ENCODE data around the gene KCNJ1. TPM values are rescaled to one million over a fixed set of nuclear protein-coding genes. Genes with fewer than 3 reads are reported as not detected.

The KCNJ1 gene
- total RNA-seq, 2 experiments from 2014 or later: not detected

DNA sequence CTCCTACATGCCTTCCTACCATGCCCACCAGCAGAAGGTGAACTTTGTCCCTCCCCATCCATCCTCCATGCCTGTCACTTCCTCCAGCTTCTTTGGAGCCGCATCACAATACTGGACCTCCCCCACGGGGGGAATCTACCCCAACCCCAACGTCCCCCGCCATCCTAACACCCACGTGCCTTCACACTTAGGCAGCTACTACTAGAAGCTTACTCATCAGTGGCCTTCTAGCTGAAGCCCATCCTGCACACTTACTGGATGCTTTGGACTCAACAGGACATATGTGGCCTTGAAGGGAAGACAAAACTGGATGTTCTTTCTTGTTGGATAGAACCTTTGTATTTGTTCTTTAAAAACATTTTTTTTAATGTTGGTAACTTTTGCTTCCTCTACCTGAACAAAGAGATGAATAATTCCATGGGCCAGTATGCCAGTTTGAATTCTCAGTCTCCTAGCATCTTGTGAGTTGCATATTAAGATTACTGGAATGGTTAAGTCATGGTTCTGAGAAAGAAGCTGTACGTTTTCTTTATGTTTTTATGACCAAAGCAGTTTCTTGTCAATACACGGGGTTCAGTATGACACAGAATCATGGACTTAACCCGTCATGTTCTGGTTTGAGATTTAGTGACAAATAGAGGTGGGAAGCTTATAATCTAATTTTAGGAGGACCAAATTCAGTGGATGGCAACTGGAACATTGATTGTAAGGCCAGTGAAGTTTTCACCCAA is 56.1 kb downstream of the KCNJ1 start:
- no peaks in the 10 kb centered on the region for H3K9me3 Mint-ChIP-seq

DNA sequence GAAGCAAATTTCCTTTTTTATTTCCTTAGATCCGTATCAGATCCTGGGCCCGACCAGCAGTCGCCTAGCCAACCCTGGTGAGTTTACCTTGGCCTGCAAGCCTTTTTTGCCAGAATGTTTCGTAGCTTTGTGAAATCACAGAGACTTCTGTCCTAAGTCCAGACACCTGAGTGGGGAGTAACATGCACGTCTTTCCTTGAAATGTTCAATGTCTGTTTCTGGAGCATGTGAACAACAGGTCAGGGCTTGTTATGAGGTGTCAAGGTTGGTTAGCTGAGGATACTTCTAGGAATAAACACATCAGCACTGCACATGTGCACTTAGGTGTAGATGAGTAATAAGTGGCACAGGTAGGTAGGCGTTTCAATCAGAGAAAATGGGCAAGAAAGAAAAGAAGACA is 58.0 kb downstream of the KCNJ1 start:
- Mint-ChIP-seq H3K27ac (no peak overlapping the region), H3K4me1 (peaks cover 26% of the 10 kb centered on the region), H3K4me3 (no peak overlapping the region), H3K36me3 (peaks cover 25% of the 10 kb centered on the region), H3K9me3 (no peaks in the 10 kb centered on the region), H3K27me3 (no peaks in the 10 kb centered on the region)
- DNase-seq: no peak

More for the DNA sequence above, 56.1 kb downstream of the KCNJ1 start:
- H3K4me1 Mint-ChIP-seq: peaks cover 20% of the 10 kb centered on the region
- no peak for DNase-seq
- H3K4me3 Mint-ChIP-seq: no peak overlapping the region
- peak overlapping the region; percentile 23 for H3K27ac Mint-ChIP-seq
- H3K36me3 Mint-ChIP-seq: peaks cover 24% of the 10 kb centered on the region
- no peaks in the 10 kb centered on the region for H3K27me3 Mint-ChIP-seq

DNA sequence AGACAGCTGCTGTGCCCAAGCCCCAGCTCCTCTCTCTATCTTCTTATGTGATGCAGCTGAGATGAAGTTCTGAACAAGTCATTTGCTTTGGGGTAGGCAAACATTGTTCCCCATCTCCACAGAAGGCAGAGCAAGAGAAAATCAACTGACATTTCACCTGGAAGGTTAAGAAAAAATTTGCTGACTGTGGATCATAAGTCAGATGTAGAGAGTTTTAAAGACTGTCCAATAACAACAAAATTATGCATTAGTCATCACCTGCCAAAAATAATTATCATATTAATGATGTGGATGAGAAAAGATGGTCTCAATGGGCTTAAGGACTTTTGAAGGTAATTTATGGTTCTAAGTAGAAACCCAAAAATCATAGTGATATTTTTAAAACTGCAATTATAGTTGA is 59.2 kb downstream of the KCNJ1 start:
- Mint-ChIP-seq H3K27ac (no peak overlapping the region), H3K4me1 (peaks cover 28% of the 10 kb centered on the region), H3K9me3 (no peaks in the 10 kb centered on the region), H3K36me3 (peaks cover 30% of the 10 kb centered on the region), H3K27me3 (no peaks in the 10 kb centered on the region), H3K4me3 (no peak overlapping the region)
- DNase-seq: no peak

DNA sequence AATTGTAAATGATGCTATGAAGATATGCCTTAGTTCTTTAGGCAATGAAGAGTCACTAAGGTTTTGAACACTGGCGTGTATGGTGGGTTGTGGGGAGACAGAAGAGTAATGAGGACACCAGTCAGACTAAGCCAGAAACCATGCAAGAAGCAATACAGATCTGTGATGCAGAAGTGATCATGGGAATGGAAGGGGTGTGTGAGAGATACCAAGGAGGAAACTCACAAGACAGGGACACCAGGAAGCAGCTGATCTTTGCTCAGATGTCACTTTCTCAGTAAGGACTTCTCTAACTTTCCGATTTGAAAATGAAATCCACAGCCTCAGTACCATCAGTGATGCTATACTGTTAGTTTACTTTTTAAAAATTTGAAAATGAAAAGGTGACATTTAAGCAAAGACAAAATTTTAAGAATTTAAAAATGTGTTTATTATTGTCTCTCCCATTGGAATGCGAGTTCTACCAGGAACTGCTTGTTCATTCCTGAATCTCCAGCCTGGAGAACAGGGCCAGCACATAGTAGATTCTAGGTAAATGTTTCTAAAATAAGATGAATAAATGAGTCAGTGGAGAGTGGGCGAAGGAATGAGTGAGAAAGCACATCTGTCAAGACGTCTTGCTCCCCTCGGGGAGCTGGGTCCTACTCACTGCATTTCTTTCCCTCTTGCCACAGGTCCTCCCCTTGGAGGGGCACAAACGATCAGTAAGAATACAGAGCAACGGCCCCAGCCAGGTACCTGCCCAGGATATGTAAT is 60.4 kb downstream of the KCNJ1 start:
- no peak for DNase-seq
- Mint-ChIP-seq H3K27ac (no peak overlapping the region), H3K4me1 (peaks cover 28% of the 10 kb centered on the region), H3K9me3 (no peaks in the 10 kb centered on the region), H3K4me3 (no peak overlapping the region), H3K27me3 (no peaks in the 10 kb centered on the region), H3K36me3 (peaks cover 30% of the 10 kb centered on the region)

DNA sequence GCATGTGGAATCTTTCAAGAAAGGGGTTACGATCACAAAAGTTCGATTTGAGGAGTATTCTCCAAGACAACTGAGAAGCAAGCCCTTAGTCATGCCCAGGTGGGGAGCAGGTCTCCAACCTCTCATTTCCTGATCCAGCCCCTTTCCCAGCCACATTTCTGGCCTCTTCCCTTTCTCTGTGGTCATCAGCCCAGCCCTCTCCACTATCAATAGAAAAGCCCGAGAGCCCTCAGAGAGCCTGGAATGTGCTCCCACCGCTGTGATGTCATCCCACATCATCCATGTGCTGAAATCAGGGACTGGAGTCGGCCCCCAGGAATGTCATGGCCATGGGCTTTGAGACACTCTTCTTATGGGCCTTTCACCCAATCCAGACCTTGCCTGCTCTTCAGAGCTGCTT is 62.6 kb downstream of the KCNJ1 start:
- H3K27ac Mint-ChIP-seq: no peak overlapping the region
- H3K36me3 Mint-ChIP-seq: peaks cover 15% of the 10 kb centered on the region
- H3K4me1 Mint-ChIP-seq: peaks cover 27% of the 10 kb centered on the region
- H3K4me3 Mint-ChIP-seq: no peak overlapping the region
- no peaks in the 10 kb centered on the region for H3K9me3 Mint-ChIP-seq
- no peak for DNase-seq
- no peaks in the 10 kb centered on the region for H3K27me3 Mint-ChIP-seq

DNA sequence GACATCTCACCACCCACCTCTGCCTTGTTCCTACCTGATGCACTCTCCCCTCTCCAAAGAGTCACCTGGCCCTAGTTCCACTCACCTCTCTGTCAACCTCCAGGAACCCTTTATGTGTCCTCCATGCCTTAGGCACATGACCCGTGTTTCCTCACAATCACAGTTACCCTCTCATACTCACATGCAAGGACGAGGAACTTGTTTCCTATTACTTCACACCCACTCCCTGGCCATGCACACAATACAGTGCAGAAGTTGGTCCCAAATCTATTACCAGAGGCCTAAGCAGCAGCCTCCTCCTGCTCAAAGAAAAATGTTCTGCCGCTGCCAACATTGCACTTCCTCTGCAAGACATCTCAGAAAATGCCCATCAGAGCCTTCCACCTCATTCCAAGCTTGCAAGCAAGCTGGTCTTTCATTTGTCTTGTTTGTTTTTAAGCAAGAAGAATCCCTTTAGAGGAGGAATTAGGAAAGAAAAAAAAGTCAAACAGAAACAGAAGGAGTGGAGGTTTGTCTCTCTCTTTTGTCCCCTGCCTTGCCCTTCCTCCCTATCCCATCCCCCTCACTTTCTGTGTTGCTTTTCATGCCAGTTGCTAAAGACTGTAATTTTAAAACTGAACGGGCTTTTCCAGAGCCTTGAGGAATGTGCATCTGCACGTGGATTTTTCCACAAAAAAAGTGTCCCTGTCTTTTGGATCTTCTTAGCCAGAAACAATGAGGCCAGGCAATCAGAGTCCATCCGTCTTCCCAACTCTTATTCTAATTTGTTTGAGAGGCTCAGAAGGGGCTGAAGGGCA is 63.4 kb downstream of the KCNJ1 start:
- no peaks in the 10 kb centered on the region for H3K9me3 Mint-ChIP-seq
- no peaks in the 10 kb centered on the region for H3K27me3 Mint-ChIP-seq
- DNase-seq: no peak
- H3K4me3 Mint-ChIP-seq: no peak overlapping the region
- no peak overlapping the region for H3K27ac Mint-ChIP-seq
- H3K4me1 Mint-ChIP-seq: peaks cover 22% of the 10 kb centered on the region
- H3K36me3 Mint-ChIP-seq: peaks cover 11% of the 10 kb centered on the region

DNA sequence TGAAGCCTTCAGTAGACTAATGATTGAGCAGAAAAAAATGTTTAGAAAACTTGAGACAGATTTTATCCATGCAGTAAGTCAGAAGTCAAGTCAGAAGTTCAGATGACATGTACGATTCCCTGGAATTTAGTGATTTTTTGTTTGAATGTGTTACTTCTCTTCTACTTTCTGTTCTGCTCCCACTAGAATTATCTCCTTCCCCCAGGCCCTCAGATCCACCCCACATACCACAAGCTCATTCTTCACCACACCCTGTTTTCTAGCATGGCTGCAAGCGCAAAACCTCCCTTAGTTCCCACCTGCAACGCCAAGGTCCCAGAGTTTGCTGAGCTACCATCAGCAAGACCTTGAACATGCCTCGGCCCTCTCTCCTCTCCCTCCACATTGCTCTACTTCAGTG is 64.1 kb downstream of the KCNJ1 start:
- Mint-ChIP-seq H3K36me3 (peaks cover 11% of the 10 kb centered on the region), H3K27ac (no peak overlapping the region), H3K4me3 (no peak overlapping the region), H3K27me3 (no peaks in the 10 kb centered on the region), H3K4me1 (peaks cover 22% of the 10 kb centered on the region), H3K9me3 (no peaks in the 10 kb centered on the region)
- DNase-seq: no peak

DNA sequence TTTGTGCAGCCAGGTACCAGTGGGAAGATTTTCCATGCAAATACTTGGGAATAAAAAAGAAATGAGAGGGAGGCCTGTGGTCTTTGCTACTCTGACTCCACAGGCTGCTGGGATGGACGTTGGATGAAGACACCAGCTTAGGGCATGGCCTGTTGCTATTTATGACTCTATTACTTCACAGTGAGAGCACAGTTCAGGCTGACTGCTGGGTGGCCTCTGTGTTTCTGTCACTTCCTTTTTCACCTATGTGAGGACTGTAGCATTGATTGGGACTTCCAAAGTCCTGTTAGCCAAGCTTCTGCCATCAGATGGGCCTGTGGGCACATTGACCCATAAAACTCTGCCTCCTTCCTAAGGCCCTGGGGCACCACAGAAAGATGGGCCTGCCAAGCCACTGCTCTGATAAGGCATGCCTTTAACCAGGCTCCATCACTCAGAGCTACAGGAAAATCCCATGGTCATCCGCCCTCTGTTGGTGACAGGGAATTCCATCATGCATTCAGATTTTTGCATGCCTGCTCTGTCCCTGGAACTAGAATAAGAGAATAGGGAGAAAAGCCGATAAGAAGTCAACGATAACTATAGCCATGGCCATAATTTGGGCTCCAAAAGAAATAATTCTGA is 64.6 kb downstream of the KCNJ1 start:
- no peak for DNase-seq
- Mint-ChIP-seq H3K27ac (no peak overlapping the region), H3K9me3 (no peaks in the 10 kb centered on the region), H3K4me3 (no peak overlapping the region), H3K27me3 (no peaks in the 10 kb centered on the region), H3K36me3 (peaks cover 13% of the 10 kb centered on the region), H3K4me1 (peaks cover 22% of the 10 kb centered on the region)

DNA sequence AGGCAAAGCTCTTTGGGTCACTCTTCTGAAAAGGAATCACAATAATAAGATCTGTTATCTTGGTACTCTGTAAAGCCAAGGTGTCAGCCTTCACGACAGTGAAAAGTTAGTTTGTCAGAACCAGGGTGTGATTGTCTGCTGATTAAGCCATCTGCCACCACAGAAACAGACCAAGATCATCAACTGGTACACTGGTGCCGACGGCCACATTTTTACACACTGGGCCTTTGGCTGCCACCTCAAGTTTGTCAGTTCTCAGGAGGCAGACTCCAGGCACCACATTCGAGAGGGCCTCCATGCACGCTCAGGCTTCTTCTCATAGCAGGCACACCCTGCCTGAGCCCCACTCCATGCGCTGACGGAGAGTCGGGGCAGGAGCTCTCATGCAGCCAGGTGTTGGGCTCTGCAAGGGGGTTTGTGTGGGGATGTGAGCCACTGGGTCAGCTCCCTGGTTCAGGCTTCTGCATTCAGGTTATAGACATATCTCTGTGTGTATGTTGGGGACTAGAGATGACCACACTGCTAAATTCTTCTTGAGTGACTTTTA is 66.2 kb downstream of the KCNJ1 start:
- H3K27ac Mint-ChIP-seq: no peak overlapping the region
- H3K4me3 Mint-ChIP-seq: no peak overlapping the region

DNA sequence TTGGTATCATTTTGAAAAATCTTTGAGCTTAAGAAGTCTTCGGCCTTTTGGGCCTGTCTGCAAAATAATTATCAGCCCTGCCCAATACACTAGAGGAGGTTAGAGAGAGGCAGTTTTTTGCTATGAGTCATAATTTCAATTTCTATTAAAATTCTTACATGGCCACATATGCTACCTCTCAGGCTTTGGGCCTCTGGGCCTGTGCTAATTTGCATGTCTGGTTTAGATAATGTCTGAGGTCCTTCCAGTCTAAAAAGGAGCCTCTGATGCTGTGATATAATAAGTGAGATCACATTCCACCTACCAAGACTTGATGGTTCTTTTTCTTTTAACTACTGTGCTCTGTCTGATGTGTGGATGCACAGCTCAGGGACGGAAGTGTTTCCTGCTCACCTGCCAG is 70.8 kb downstream of the KCNJ1 start:
- Mint-ChIP-seq H3K27me3 (no peaks in the 10 kb centered on the region), H3K4me1 (peaks cover 9% of the 10 kb centered on the region), H3K36me3 (peaks cover 17% of the 10 kb centered on the region), H3K9me3 (no peaks in the 10 kb centered on the region), H3K27ac (no peak overlapping the region), H3K4me3 (no peak overlapping the region)
- DNase-seq: no peak

More for the DNA sequence above, 66.2 kb downstream of the KCNJ1 start:
- no peak for DNase-seq
- peaks cover 17% of the 10 kb centered on the region for H3K4me1 Mint-ChIP-seq
- peaks cover 12% of the 10 kb centered on the region for H3K36me3 Mint-ChIP-seq
- no peaks in the 10 kb centered on the region for H3K9me3 Mint-ChIP-seq
- H3K27me3 Mint-ChIP-seq: no peaks in the 10 kb centered on the region

DNA sequence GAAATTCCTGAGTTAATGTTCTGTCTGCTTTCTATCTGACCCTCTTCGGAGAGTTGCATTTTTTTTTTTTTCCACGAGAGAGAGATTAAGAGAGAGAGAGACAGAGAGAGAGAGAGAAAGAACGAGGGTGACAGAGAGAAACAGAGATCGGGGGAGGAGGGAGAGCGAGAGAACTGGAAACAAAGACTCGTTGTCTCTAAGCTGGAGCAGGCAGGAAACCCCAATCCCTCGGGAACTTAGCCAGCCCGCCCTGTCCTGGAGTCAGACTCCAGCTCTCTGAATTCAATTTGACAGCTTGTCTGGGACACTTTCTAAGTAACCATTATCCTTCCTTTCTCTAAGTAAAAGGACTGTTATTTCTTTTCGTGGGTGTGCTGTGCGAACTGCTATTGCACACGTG is 76.9 kb downstream of the KCNJ1 start:
- Mint-ChIP-seq H3K27ac (no peak overlapping the region), H3K36me3 (peaks cover 7% of the 10 kb centered on the region), H3K9me3 (no peaks in the 10 kb centered on the region), H3K4me3 (no peak overlapping the region), H3K27me3 (no peaks in the 10 kb centered on the region), H3K4me1 (peaks cover 3% of the 10 kb centered on the region)
- DNase-seq: no peak

DNA sequence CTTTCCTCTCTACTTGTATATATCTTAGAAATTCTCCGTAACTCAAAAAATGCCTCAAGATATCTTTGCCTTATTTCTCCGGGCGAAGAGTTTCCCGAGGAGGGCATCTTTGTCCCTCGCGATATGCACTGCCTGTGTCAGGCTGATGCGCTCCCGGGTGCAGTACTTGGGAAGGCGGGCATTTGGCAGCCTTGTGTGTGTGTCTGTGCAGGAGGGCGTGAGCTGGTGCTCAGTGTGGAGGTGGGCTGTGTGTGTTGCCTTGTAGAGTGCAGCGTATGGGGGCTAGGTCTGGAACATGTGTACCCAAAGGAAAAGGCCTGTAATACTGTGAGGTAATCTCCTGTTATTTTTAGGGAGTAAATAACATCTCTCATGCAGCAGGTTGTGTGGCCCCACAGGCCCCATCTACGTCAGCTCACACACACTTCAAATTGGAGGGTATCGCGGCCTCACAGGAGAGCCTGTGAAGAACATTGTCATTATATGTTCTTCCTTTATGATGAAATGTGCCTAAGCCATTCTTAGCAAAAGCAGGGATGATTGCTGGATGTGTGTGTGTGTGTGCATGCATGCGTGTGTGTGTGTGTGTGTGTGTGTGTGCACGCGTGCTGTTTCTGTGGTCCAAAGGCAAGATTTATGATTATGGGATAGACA is 77.5 kb downstream of the KCNJ1 start:
- DNase-seq: no peak
- Mint-ChIP-seq H3K4me1 (peaks cover 3% of the 10 kb centered on the region), H3K9me3 (no peaks in the 10 kb centered on the region), H3K4me3 (no peak overlapping the region), H3K27ac (no peak overlapping the region), H3K27me3 (no peaks in the 10 kb centered on the region), H3K36me3 (peaks cover 7% of the 10 kb centered on the region)
